Left ventricle myocardium superior (tissue), 1 donor: Measurements from ENCODE around the gene GPSM1. TPM values are rescaled to one million over a fixed set of nuclear protein-coding genes. Genes with fewer than 3 reads are reported as not detected.
"Not testable (repeated sequence)": the region's sequence is repeated elsewhere in the genome, so short reads cannot be mapped to it uniquely, and the experiment has no call there.

ENCODE experiments used
- ATAC-seq: fragments of 200-7000 bp; cut with Tn5 transposase; one replicate; pipeline ENCODE4 v1.9.1; 2020; ENCODE audit warnings: mild to moderate bottlenecking, moderate library complexity
- DNase-seq: peaks from one replicate; pipeline ENCODE4 v3.0.0-alpha.2; 2020
- intact Hi-C: fragments of 100-400 bp; cut with micrococcal nuclease; formaldehyde crosslinking; loops from one replicate; pipeline ENCODE4 v1.11.0; 2022
- total RNA-seq: library from RNA; stranded (reverse); fragmentation: NEBNext Ultra II Directional; extraction: Animal tissue kit (Norgen Biotek cat#: 25700); gene quantifications from one replicate; pipeline ENCODE4 v1.2.1, GENCODE V29; 2021
- donor health status: DM: no; HTN: yes; CAD: no; lungs with severe emphysema.

GPSM1 gene
- total RNA-seq, 1 donor from 2014 or later: 61.7 TPM

DNA sequence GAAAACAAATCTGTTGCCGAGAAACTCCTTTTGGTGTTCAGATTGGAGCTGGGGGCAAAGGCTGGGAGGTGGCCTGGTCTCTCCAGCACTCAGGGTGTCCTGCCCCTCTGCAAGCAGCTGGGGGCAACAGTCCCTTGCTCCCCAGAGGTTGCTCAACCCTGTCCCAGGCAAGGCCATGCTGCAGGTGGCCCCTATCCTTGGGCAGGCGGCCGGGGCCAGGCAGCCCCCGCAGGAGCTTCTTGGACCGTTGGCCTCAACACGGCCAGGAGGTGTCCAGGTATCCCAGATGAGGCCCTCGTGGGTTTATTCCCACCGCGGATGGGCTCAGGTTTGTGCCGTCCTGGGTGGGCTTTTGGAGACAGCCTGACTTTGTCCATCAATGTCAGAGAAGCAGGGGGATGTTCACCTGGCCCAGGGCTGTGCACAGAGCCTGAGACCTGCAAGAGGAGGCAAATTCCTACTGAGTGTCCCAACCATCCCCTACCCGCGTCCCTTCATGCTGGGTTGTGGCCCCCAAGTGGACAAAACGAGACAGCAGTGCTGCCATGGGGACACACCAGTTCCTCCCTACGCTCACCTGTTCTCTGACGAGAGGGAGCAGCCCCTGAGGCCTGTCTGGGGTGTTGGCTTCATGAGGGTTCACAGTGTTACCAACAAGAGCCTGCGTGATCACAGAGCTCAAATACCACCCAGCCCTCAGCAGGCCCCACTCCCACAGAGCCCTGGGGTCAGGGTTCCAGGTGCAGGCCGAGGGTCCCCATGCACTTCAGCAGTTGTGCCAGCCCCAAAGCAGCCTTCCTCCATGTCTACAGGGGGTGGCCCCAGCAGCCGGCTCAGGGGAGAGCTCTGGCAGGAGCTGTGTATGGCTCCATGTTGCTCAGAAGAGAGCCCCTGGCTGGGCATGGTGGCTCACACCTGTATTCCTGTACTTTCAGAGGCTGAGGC, 14.0 kb upstream of the GPSM1 start:
- DNase-seq (peak; percentile 18), ATAC-seq (no peak)
- intact Hi-C loops: no loop called here

DNA sequence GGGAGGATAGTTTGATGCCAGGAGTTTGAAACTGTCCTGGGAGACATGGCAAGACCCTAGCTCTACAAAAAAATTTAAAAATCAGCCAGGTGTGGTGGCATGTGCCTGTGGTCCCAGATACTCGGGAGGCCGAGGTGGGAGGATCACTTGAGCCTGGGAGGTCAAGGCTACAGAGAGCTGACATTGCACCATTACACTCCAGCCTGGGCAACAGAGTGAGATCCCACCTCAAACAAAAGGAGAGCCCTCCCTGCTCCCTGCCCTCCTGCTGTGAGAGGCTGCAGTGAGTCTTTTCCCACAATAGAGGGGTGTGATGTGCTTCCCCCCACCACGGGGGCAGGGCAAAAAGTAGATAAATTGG, 13.3 kb upstream of the GPSM1 start:
- ATAC-seq: no peak
- no peak for DNase-seq
- intact Hi-C loops: no loop called here

DNA sequence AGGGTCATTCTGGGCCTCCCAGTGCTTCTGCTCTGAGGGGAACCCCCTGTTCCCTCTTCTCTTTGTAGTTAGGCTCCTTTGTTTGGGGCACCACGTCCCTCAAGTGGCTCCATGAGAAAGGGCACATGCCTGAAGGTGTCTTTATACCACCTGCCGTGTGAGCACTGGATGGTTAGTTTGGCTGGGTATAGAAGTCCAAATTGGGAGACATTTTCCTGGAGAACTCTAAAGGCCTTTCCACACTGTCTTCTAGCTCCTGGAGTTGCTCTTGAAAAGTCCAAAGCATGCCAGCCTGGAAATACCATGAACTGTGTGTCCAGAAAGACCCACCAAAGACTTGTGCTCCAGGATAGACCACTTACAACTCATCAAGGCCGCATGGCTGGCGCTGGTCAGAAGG, 12.4 kb upstream of the GPSM1 start:
- peak; percentile 21 for DNase-seq
- no peak for ATAC-seq
- intact Hi-C loops: no loop called here

DNA sequence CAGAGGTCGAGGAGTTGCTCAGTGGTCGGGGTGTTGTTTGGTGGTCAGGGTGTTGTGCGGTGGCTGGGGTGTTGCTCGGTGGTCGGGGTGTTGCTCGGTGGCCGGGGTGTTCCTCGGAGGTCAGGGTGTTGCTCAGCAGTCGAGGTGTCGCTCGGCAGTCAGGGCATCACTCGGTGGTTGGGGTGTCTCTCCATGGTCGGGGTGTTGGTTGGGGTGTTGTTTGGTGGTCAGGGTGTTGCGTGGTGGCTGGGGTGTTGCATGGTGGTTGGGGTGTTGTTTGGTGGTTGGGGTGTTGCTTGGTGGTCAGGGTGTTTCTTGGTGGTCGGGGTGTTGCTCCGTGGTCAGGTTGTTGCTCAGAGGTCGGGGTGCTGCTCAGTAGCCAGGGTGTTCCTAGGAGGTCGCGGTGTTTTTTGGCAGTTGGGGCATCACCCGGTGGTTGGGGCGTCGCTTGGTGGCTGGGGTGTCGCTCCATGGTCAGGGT, 11.0 kb upstream of the GPSM1 start:
- peak; percentile 20 for DNase-seq
- intact Hi-C loops: no loop called here
- no peak for ATAC-seq

DNA sequence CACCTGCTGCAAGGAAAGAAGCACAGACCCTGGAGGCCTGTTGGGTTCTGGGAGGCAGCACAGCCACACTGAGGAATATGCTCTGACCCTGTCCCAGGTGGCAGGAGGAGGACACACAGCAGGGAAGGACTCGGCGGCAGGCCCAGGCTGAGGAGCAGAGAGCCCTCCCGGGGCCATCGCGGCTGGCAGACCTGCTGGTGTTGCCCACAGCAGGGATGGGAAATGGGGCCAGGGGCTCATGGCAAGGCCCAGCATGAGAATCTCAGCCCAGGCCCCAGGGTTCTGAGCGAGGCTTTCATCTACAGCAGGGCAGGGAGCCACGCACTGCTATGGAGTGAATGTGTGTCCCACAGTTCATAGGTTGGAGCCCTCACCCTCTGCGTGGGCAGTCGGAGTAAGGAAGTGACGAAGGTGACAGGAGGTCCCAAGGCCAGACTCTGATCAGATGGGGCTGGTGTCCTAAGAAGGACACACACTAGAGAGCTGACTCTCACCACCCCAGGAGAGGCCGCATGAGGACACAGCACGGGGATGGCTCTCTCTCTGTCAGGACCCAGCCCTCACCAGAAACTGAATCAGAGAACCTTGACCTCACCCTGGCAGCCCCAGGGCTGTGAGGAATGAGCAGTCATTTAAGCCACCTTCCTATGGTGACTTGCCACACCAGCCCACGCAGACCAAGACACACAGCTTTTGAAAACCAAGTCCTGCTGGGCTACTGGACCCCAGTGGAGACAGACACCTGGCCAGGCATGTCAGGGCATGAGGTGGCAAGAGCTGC, 10.3 kb upstream of the GPSM1 start:
- DNase-seq: peak; percentile 20
- intact Hi-C loops: no loop called here

DNA sequence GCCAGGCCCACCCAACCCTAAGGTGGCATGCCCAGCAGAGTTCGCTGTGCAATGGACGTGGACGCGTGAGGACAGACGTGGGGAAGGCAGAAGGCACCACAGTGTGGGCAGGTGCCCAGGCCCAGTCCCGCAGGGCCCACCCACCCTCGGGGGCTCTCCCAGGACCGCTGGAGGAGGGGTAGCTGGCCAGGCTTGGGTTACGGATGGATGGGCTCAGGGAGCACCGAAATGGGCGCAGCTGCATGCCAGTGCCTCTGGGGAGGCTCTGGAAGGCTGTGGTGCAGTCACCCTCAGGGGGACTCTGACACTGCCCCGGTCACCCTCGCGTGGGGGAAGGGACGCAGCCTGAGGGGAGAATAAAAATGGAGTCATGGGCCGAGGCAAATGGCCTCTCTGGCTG, 9.6 kb upstream of the GPSM1 start:
- DNase-seq (peak; percentile 16), ATAC-seq (no peak)
- intact Hi-C loops: no loop called here

More for the DNA sequence above, 10.3 kb upstream of the GPSM1 start:
- no peak for ATAC-seq

DNA sequence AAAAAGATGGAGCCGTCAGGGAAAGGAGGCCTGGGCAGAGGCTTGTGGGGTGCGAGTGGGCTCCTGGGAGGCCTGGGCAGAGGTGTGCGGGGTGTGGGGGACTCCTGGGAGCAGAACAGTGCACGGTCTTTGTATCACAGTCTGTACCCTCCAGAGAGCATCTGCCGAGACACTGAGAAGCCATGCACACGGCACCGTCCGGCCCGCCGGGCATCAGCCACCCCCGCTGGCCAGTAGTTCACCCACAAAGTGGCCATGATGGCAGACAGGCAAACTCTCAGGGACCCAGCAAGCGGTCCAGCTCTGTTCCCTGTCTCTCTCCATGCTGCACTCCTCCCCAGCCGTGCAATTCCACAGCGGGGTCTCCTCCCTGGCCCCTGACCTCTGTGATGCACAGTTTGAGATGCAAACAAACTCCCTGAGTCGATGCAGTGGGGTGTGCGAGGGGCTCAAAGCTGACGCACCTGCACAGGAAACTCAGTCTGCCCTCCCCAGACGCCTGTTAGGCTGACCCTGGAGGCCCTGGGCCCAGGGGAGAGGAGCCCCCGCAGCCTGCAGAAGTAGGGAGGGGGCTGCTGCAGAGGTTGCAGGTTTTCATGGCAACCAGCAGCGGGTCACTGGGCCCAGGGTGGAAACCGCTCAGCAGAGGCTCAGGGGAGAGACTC, 9.1 kb upstream of the GPSM1 start:
- intact Hi-C loops: no loop called here
- ATAC-seq (no peak), DNase-seq (peak; percentile 17)

DNA sequence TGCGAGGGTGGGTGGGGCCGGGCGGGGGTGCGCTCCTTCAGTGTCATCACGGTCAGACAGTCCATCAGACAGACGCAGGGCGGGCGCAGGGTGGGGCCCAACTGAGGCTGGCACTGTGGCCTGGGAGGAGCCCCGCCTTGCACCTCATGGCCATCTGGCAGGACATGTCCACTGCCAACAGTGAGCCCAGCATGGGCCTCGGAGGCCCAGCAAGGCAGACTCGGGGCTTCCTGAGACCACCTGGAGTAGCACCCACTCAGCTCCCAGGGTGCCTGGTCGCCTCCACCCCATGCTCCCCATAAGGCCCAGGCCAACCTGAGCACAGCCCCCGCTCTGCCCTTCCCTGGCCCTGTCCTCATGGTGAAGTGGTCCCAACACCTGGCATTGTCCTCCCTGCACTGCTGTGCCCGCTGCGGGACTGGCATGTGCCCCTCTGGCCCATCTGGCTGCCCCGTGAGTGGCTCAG, 8.5 kb upstream of the GPSM1 start:
- ATAC-seq: no peak
- DNase-seq: peak; percentile 26
- intact Hi-C loops: no loop called here

DNA sequence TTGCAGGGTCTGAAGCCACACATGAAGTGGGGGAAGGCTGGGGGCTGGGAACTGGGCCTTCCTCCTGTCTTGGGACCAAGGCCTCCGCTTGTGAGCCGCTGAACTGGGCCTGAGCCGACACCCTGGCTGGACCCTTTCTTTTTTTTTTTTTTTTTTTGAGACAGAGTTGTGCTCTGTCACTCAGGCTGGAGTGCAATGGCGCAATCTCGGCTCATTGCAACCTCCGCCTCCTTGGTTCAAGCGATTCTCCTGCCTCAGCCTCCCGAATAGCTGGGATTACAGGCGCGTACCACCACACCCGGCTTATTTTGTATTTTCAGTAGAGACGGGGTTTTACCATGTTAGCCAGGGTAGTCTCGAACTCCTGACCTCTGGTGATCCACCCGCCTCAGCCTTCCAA, 8.1 kb upstream of the GPSM1 start:
- intact Hi-C loops, ATAC-seq: not testable (repeated sequence)
- peak; percentile 3 for DNase-seq

DNA sequence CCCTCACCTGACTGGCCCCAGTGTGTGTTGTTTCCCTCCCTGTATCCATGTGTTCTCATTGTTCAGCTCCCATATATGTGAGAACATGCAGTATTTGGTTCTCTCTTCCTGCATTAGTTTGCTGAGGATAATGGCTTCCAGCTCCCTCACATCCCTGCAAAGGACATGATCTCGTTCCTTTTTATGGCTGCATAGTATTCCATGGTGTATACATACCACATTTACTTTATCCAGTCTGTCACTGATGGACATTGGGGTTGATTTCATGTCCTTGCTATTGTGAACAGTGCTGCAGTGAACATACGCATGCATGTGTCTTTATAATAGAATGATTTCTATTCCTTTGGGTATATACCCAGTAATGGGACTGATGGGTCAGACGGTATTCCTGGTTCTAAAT, 7.4 kb upstream of the GPSM1 start:
- intact Hi-C loops: not testable (repeated sequence)

DNA sequence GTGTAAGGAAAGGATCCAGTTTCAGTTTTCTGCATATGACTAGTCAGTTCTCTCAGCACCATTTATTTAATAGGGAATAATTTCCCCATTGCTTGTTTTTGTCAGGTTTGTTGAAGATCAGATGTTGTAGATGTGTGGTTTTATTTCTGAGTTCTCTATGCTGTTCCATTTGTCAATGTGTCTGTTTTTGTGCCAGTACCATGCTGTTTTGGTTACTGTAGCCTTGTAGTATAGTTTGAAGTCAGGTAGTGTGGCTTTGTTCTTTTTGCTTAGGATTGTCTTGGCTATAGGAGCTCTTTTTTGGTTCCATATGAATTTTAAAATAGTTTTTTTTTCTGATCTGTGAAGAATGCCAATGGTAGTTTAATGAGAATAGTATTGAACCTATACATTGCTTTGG, 6.4 kb upstream of the GPSM1 start:
- DNase-seq, ATAC-seq, intact Hi-C loops: not testable (repeated sequence)

More for the DNA sequence above, 7.4 kb upstream of the GPSM1 start:
- DNase-seq, ATAC-seq: not testable (repeated sequence)

DNA sequence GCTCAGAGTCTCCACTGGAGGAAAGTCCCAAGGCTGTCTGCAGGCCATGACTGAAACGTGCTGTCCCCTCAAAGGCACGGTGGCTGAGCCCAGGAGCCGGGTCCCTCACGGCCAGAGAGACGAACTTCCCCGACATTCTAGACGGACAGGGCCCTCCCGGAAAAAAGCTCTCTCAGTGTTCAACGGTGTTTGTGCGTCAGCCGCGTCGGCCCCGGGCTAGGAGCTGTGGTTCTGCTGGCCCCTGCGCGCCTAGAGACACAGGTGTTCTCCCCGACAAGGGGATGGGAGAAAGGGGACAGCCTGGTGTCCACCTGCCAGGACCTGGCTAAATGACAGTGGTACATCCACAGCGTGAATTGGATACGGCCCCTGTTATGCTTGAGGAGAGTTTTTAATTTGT, 5.8 kb upstream of the GPSM1 start:
- DNase-seq (peak; percentile 16), ATAC-seq (no peak)
- intact Hi-C loops: no loop called here

DNA sequence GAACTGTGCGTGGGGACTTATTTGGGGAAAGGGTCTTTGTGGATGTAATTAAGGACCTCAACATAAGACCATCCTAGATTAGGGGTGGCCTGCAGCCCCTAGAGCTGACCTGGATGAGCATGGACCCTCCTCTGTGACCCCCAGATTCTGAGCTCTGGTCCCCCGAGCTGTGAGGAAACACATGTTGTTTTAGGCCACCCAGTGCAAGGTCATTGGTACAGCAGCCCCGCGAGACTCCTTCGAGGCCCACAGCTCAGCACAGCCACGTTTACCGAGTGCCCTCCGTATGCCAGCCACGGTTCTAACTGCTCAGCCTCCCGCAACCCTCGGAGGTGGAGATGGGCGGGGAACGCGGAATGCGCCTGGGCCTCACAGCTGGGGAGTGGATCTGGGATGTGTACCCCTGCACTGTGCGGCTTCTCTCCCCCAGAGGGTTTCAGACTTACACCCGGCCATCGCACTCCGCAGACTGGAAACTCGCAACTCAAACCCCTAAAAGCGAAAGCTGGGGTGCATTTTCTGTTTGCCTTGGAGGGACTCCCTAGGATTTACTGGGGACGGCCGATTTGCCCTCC, 4.5 kb upstream of the GPSM1 start:
- ATAC-seq (no peak), DNase-seq (peak; percentile 27)
- intact Hi-C loops: no loop called here

DNA sequence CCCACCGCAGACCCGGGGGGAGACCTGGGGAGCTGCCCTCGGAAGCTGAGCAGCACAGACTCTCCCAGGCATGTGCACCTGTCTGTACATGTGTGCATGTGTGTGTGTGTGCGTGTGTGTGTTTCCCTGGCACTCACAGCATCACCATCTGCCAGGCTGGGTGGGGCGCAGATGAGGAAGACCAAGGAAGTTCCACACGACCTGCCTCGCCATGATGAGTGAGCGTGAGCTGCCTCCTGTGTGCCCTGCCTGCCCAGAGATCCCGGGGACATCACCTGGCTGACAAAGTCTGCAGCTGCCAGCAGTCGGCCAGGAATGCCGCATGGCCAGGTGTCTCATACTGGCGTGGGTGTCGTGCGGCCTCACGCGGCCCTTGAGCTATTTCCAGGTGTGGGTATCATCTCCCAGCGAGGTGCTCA, 4.0 kb upstream of the GPSM1 start:
- DNase-seq (peak; percentile 27), ATAC-seq (no peak)
- intact Hi-C loops: no loop called here

DNA sequence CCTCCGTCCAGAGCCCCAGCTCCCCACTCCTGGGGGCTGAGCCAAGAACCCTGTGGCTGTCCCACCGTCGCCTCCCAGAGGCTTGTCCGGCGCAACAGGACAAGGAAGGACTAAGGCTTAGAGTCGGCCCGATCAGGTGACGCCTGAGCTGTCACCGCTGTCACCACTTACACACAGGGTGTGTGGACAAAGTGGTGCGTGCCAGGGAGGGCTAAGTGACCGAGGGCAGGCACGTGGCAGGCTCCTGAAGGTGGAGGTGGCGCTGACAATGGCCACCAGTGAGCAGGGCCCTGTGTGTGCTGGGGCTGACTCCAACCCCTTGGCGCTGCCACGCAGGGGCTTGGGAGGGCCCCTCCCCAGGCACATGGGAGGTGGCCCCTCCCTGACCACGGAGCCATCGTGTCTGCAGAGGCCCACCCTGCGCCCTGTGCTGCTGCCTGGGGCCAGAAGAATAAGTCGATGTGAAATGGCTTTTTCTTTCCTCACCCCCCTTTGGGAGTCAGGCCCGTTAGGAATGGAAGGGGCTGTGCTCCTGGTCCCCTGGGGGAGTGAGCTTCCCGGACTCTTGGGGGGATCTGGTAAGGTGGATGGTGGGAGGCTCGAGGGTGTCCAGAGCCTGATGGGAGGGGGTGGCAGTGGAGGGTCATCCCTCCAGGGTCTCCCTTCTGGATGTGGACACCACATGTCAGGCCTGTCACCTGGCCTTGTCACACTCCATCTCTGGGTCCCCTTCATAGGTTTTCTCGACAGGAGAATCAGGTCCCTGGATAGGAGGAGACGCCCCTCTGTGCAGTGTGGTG, 2.6 kb upstream of the GPSM1 start:
- peak; percentile 88 for DNase-seq
- intact Hi-C loops: no loop called here
- peak; percentile 83 for ATAC-seq

DNA sequence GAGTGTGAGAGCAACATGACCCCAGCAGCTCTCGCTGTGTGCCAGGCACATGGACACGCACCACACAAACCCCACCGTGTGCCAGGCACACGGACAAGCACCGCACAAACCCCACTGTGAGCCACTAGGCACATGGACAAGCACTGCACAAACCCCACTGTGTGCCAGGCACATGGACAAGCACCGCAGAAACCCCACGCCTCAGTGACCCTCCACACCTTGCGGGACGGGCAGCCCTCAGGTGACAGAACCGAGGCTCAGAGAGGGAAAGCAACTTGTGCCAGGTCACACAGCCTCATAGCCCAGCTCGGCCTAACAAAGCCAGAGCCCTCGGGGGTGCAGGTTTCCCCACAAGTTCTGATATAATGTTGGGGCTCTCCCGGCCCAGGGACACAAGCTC, 2.0 kb upstream of the GPSM1 start:
- intact Hi-C loops: no loop called here

DNA sequence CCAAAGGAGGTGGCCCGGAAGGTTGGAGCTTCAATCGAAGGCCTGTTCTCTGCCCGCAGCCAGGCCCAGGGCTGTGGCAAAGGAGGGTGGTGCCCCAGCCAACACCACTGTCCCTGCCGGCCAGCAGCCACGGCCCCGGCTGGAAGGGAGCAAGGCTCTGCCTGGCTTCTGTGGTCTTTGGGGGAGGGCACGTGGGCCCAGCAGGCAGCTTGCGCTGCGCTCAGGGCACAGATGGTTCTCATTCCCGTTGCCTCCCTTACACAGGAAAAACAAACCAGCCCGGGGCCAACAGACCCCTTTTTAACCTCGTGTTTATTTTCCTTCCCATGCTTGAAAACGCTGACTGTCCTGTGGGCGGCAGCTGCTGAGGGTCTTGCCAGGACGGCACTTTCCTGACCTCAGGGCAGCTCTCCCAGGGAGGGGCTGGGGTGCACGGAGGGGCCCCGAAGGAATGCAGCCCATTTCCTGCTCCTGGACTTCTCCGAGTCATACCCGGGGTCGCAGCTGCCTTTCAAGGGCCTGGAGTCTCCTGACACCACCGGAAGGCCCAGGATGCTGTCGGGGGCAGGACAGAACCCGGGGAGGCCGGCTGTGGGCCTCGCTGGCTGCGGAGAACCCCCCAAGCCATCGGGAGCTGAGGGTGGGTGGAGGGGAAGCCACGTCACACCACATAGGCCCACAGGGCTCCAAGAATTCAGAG, 1.1 kb upstream of the GPSM1 start:
- DNase-seq (peak; percentile 39), ATAC-seq (no peak)
- intact Hi-C loops: no loop called here

More for the DNA sequence above, 2.0 kb upstream of the GPSM1 start:
- ATAC-seq (no peak), DNase-seq (peak; percentile 26)
